GM18519 (cell line): ENCODE data around the gene DNAAF5.
"Not testable (repeated sequence)": the region's sequence is repeated elsewhere in the genome, so short reads cannot be mapped to it uniquely, and the experiment has no call there.

Experiments used
- ATAC-seq: cut with Tn5 transposase; IDR thresholded peaks from one replicate; pipeline ENCODE4 v1.9.1; 2021; ENCODE audit warnings: mild to moderate bottlenecking, moderate library complexity; ENCODE audit not compliant: unreplicated experiment, low FRiP score

The DNAAF5 gene

GRCh38 chr7:744128-744520 lies 17.6 kb downstream of the DNAAF5 start:
- ATAC-seq = not testable (repeated sequence)

- no peak for ATAC-seq
These were observed 18.4 kb downstream of the DNAAF5 start for GRCh38 chr7:744854-745430.

- no peak for ATAC-seq
These were observed 19.1 kb downstream of the DNAAF5 start for GRCh38 chr7:745431-746154.

- no peak for ATAC-seq
These were observed 19.9 kb downstream of the DNAAF5 start for GRCh38 chr7:746155-747061.

- no peak for ATAC-seq
These were observed 20.7 kb downstream of the DNAAF5 start for GRCh38 chr7:747186-747585.

GRCh38 chr7:748446-748845 lies 21.9 kb downstream of the DNAAF5 start:
- no peak for ATAC-seq

- ATAC-seq = no peak
These were observed 22.6 kb downstream of the DNAAF5 start for GRCh38 chr7:749140-749551.

GRCh38 chr7:750111-750905 lies 23.8 kb downstream of the DNAAF5 start:
- no peak for ATAC-seq

GRCh38 chr7:751826-752225 lies 25.3 kb downstream of the DNAAF5 start:
- ATAC-seq = no peak

GRCh38 chr7:752256-752655 lies 25.8 kb downstream of the DNAAF5 start:
- not testable (repeated sequence) for ATAC-seq

- no peak for ATAC-seq
These were observed 26.7 kb downstream of the DNAAF5 start for GRCh38 chr7:753190-753589.

GRCh38 chr7:754531-755412 lies 28.3 kb downstream of the DNAAF5 start:
- no peak for ATAC-seq

GRCh38 chr7:755413-755805 lies 28.9 kb downstream of the DNAAF5 start:
- no peak for ATAC-seq

GRCh38 chr7:756231-756927 lies 29.9 kb downstream of the DNAAF5 start:
- ATAC-seq = no peak

- no peak for ATAC-seq
These were observed 30.5 kb downstream of the DNAAF5 start for GRCh38 chr7:756928-757560.

GRCh38 chr7:757741-758163 lies 31.3 kb downstream of the DNAAF5 start:
- ATAC-seq = no peak

GRCh38 chr7:759569-759968 lies 33.1 kb downstream of the DNAAF5 start:
- no peak for ATAC-seq

- ATAC-seq = no peak
These were observed 33.5 kb downstream of the DNAAF5 start for GRCh38 chr7:760006-760405.

GRCh38 chr7:761101-761500 lies 34.6 kb downstream of the DNAAF5 start:
- no peak for ATAC-seq
